Naive thymus-derived CD4-positive, alpha-beta T cell (primary cell): Measurements from ENCODE around the gene C1QA. TPM values are rescaled to one million over a fixed set of nuclear protein-coding genes. Genes with fewer than 3 reads are reported as not detected.
"Not testable (repeated sequence)": the region's sequence is repeated elsewhere in the genome, so short reads cannot be mapped to it uniquely, and the experiment has no call there.

Experiments
- ATAC-seq: fragments of 150-1000 bp; cut with Tn5 transposase; 2 replicates; pipeline ENCODE4 v1.10.0; 2021; ENCODE audit warnings: mild to moderate bottlenecking, moderate library complexity
- CTCF ChIA-PET: fragments of 350-600 bp; sonication (Branson Sonifier 250); formaldehyde crosslinking; loops from one replicate; lab custom pipeline; 2021; ENCODE audit warnings: antibody characterized with exemption; lab: Charles Lee
- POLR2A ChIA-PET: fragments of 350-600 bp; sonication (Branson Sonifier 250); formaldehyde crosslinking; loops from one replicate; lab custom pipeline; 2021; ENCODE audit warnings: antibody characterized with exemption, inconsistent platforms; lab: Charles Lee
- DNase-seq, 9 donors: peaks; one replicate each; pipeline versions ENCODE4 v3.0.0 to v3.0.0-alpha.2; 2020 to 2022; ENCODE audit warnings: mixed read lengths in 1 of 9
- H3K27ac ChIP-seq: one replicate; pipeline ENCODE4 v1.7.0; 2013; ENCODE audit warnings: mild to moderate bottlenecking, low read depth, low read length, moderate library complexity
- H3K27me3 ChIP-seq, 2 donors: one replicate each; pipeline ENCODE4 v1.7.0; 2013; ENCODE audit warnings: low read length in 2 of 2, mild to moderate bottlenecking in 2 of 2, moderate library complexity in 2 of 2; ENCODE audit not compliant: control insufficient read depth in 2 of 2, insufficient read depth in 2 of 2
- H3K36me3 ChIP-seq, 3 experiments: 1 replicate in 2 of 3; 2 replicates in 1 of 3; pipeline ENCODE4 v1.7.0; 2013; ENCODE audit warnings: low read length in 3 of 3, mild to moderate bottlenecking in 3 of 3, moderate library complexity in 1 of 3; ENCODE audit not compliant: insufficient read depth in 3 of 3, control insufficient read depth in 2 of 3
- H3K4me1 ChIP-seq, 2 donors: one replicate each; pipeline ENCODE4 v1.7.0; 2013; ENCODE audit warnings: low read length in 2 of 2, mild to moderate bottlenecking in 2 of 2, moderate library complexity in 1 of 2; ENCODE audit not compliant: control insufficient read depth in 2 of 2, insufficient read depth in 2 of 2
- H3K4me3 ChIP-seq: 2 replicates; pipeline ENCODE4 v1.7.0; 2013; ENCODE audit warnings: mild to moderate bottlenecking, low read length
- H3K9me3 ChIP-seq, 3 experiments: 1 replicate in 2 of 3; 2 replicates in 1 of 3; pipeline ENCODE4 v1.7.0; 2013; ENCODE audit warnings: low read length in 3 of 3; ENCODE audit not compliant: control insufficient read depth in 2 of 3
- H3K27ac Mint-ChIP-seq, 9 donors: one replicate each; pipeline ENCODE4 v1.8.0; 2020 to 2022; ENCODE audit warnings: mixed read lengths in 9 of 9, mild to moderate bottlenecking in 8 of 9, moderate library complexity in 5 of 9, inconsistent platforms in 2 of 9
- H3K27me3 Mint-ChIP-seq, 5 donors: one replicate each; pipeline ENCODE4 v1.8.0; 2021 to 2022; ENCODE audit warnings: mixed read lengths in 5 of 5, mild to moderate bottlenecking in 1 of 5
- H3K36me3 Mint-ChIP-seq, 5 donors: one replicate each; pipeline ENCODE4 v1.8.0; 2020 to 2022; ENCODE audit warnings: mixed read lengths in 5 of 5, mild to moderate bottlenecking in 3 of 5, inconsistent platforms in 1 of 5
- H3K4me1 Mint-ChIP-seq, 7 donors: one replicate each; pipeline ENCODE4 v1.8.0; 2020 to 2022; ENCODE audit warnings: mixed read lengths in 7 of 7, mild to moderate bottlenecking in 3 of 7, inconsistent platforms in 1 of 7
- H3K4me3 Mint-ChIP-seq, 10 donors: one replicate each; pipeline ENCODE4 v1.8.0; 2020 to 2022; ENCODE audit warnings: mild to moderate bottlenecking in 10 of 10, mixed read lengths in 10 of 10, moderate library complexity in 6 of 10, inconsistent platforms in 2 of 10
- H3K9me3 Mint-ChIP-seq, 11 donors: one replicate each; pipeline ENCODE4 v1.8.0; 2020 to 2022; ENCODE audit warnings: mixed read lengths in 11 of 11, mild to moderate bottlenecking in 4 of 11, inconsistent platforms in 1 of 11, moderate library complexity in 1 of 11
- intact Hi-C, 2 donors: fragments of 100-400 bp; cut with micrococcal nuclease; formaldehyde crosslinking; loops; one replicate each; pipeline ENCODE4 v1.15.1; 2023
- polyA plus RNA-seq, 2 donors: library from polyadenylated mRNA; unstranded; fragments of 300-500 nt; fragmentation: Illumina TruSeq; gene quantifications; one replicate each; pipeline ENCODE4 v1.2.3, GENCODE V29; 2021
- total RNA-seq, 6 experiments: library from RNA in 5 of 6; stranded (reverse) in 5 of 6; gene quantifications; 1 replicate in 5 of 6; 2 replicates in 1 of 6; pipeline ENCODE4 v1.2.3 and lab custom pipeline; 2021 to 2026

Gene C1QA
- total and polyA plus RNA-seq, 7 experiments from 2014 or later, result 0.34 to 3.5 (median 2.8) TPM; not detected in 3

DNA sequence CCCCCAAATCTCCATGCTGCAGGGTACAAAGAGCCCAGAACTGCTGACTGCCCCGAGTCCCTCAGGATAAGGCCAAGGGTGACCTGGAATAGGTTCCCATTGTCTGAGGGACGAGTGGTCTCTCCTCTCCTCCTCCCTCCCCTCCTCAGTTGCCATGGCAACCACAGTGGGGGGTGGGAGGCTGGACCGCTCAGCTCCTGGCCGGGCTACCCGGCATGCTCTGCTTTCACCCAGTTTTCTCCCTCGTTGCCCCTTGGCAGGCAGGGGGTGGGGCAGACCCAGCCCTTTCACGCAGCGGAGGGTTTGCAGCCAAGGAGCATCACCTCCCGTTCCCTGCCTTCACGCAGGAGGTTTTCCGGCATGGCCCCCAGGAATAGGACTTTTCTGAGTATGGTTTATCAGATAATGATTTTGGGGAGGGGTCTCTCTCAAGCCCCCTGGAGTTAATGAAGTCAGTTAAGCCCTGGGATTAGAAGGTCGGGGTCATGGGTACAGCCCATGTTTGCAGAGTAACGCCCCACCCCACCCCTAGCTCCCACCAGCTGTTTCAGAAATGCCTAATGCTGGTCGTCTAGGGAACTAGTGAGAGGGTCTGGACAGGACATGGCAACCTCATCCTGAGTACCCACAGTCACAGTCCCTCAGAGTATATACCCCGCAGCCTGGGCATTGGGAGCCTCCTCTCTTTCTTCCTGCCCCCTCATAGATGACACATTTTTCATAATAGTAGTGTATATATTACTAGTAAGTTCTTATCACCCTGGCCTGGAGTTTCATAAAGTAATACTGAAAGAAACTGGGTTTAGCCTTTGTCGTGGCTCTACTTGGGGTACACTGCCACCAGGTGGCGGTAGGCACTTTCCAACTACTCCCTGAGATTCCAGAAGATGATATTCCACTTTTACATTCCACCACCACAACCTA, 37.3 kb downstream of the C1QA start:
- Histone ChIP-seq H3K4me1 (no peaks in the 10 kb centered on the region), H3K27me3 (no peaks in the 10 kb centered on the region), H3K4me3 (no peak overlapping the region), H3K27ac (no peak overlapping the region), H3K36me3 (no peaks in the 10 kb centered on the region), H3K9me3 (no peaks in the 10 kb centered on the region)
- CTCF ChIA-PET, result no interaction called here
- POLR2A ChIA-PET, result interaction anchor here (0.6 kb wide), 1 partner anchor 429 kb away, joined by 3 read pairs; no protein-coding TSS in a partner anchor
- H3K4me3 Mint-ChIP-seq, result no peak overlapping the region
- peaks cover 20 to 61% (median 35%) of the 10 kb centered on the region in 5 donors for H3K27me3 Mint-ChIP-seq
- intact Hi-C loops, result no loop called here
- H3K4me1 Mint-ChIP-seq, result no peaks in the 10 kb centered on the region
- no peak overlapping the region for H3K27ac Mint-ChIP-seq
- peaks cover 0 to 3% (median 0%) of the 10 kb centered on the region in 11 donors for H3K9me3 Mint-ChIP-seq
- ATAC-seq (no peak), DNase-seq (no peak)
- H3K36me3 Mint-ChIP-seq, result no peaks in the 10 kb centered on the region

DNA sequence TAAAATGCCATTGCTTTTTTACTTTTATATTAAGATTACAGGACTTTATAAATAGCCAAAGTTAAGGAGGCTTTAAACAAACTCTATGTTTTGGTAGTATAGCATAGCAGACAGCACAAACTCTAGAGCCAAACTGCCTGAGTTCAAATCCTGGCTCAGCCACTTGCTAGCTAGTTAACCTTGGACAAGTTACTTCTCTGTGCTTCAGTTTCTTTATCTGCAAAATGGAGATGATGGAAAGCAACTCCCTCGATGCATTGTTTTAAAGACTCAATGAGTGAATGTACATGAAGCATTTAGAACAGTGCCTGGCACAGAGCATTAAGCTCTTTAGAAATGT, 38.0 kb downstream of the C1QA start:
- H3K4me3 ChIP-seq, result no peak overlapping the region
- H3K4me3 Mint-ChIP-seq, result no peak overlapping the region
- no peaks in the 10 kb centered on the region for H3K36me3 ChIP-seq
- ChIA-PET POLR2A (no interaction called here), CTCF (no interaction called here)
- DNase-seq (no peak), ATAC-seq (no peak)
- H3K4me1 ChIP-seq, result no peaks in the 10 kb centered on the region
- no peaks in the 10 kb centered on the region for H3K27me3 ChIP-seq
- no peaks in the 10 kb centered on the region for H3K36me3 Mint-ChIP-seq
- H3K4me1 Mint-ChIP-seq, result no peaks in the 10 kb centered on the region
- H3K9me3 Mint-ChIP-seq, result peaks cover 0 to 1% (median 0%) of the 10 kb centered on the region in 11 donors
- no peak overlapping the region for H3K27ac Mint-ChIP-seq
- no peak overlapping the region for H3K27ac ChIP-seq
- H3K9me3 ChIP-seq, result no peaks in the 10 kb centered on the region
- intact Hi-C loops, result no loop called here
- peaks cover 18 to 56% (median 35%) of the 10 kb centered on the region in 5 donors for H3K27me3 Mint-ChIP-seq

DNA sequence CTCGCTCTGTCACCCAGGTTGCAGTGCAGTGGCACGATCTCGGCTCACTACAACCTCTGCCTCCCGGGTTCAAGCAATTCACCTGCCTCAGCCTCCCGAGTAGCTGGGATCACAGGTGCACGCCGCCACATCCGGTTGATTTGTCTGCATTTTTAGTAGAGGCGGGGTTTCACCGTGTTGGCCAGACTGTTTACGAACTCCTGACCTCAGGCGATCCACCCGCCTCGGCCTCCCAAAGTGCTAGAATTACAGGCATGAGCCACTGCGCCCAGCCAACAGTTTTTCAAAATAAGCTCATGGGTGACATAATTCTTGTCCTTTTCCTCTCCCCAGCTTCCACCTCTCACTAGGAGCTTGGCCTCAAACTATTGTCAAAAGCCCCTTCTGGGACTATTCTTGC, 39.7 kb downstream of the C1QA start:
- H3K36me3 Mint-ChIP-seq, POLR2A ChIA-PET, H3K9me3 Mint-ChIP-seq, H3K4me3 Mint-ChIP-seq, H3K4me1 ChIP-seq, ATAC-seq, H3K36me3 ChIP-seq, H3K27ac Mint-ChIP-seq, DNase-seq, H3K9me3 ChIP-seq, H3K27ac ChIP-seq, H3K4me1 Mint-ChIP-seq, H3K27me3 ChIP-seq, H3K4me3 ChIP-seq, intact Hi-C loops: not testable (repeated sequence)
- H3K27me3 Mint-ChIP-seq, result peaks cover 17 to 43% (median 30%) of the 10 kb centered on the region in 5 donors
- CTCF ChIA-PET, result interaction anchor here (0.6 kb wide), 1 partner anchor 212 kb away, joined by 3 read pairs; no protein-coding TSS in a partner anchor

DNA sequence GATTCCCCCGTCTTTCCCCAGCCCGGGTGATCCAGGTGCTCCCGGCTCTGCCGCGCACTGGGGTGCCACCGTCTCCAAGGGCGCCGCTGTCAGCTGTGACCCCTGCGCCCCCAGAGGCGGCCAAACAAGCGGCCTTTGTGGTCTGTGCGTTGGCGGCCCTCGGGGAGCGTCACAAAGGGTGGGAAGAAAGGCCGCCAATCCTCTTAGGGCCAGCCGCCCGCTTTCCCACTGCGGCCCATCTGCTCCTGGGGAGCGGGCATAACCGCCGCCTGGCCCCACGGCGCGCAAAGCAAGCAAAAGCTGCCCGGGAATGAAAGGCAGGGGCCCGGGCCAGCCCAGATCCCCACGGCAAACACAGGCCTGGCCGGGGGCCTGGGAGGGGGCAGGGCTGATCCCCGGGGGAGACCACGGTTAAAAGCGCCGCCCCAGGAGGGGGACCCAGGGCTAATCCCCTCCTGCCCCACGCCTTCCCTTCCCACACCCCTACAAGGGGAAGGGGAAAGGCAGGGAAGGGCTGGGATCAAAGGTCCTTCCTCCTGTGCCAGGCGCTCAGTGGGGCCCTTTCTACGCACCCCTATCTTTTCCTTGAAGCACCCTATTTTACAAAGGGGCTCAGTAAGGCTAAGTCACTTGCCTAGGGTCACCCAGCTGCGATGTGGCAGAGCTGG, 40.6 kb downstream of the C1QA start:
- Histone ChIP-seq H3K27me3 (no peaks in the 10 kb centered on the region), H3K4me1 (no peaks in the 10 kb centered on the region), H3K27ac (no peak overlapping the region), H3K36me3 (no peaks in the 10 kb centered on the region), H3K4me3 (no peak overlapping the region), H3K9me3 (no peaks in the 10 kb centered on the region)
- peaks cover 0 to under 1% (median 0%) of the 10 kb centered on the region in 11 donors for H3K9me3 Mint-ChIP-seq
- no peaks in the 10 kb centered on the region for H3K4me1 Mint-ChIP-seq
- intact Hi-C loops, result no loop called here
- no peaks in the 10 kb centered on the region for H3K36me3 Mint-ChIP-seq
- H3K27ac Mint-ChIP-seq, result no peak overlapping the region
- H3K4me3 Mint-ChIP-seq, result no peak overlapping the region
- peaks cover 17 to 36% (median 28%) of the 10 kb centered on the region in 5 donors for H3K27me3 Mint-ChIP-seq
- ChIA-PET POLR2A (no interaction called here), CTCF (no interaction called here)
- ATAC-seq, result no peak
- DNase-seq, result no peak

DNA sequence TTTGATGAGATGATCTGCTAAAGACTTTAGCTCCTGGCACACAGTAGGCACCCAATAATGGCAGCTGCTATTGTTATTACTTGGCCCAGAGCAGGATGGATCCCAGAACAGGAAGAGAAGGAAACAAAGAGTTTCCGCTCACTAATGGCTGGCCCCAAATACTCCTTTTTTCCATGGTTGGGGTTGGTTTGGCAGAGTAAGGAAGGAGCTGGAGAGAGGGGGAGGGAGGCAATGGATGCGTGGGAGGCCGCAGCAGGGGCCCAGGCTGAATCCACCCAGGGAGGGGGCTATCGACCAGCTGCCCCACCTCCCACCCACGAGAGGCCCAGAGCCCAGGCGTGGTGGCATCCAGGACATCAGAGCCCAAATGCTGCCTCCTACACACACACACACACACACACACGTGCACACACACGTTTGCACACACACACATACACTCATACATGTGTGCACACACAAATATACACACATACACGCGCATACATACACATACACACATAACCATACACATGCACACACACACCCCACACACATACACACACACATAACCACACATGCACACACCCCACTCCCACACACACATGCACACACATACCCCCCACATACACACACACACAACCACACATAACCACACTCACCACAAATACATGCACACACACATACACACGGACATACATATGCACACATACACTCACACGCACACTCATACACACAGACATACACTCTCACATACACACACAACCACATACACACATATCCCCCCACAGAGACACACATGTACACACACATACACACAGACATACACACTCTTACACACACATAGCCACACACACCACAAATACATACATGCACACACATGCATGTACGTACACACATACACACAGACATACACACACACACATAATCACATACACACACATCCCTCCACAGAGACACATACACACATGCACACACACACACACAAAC, 41.8 kb downstream of the C1QA start:
- ATAC-seq (peak; percentile 10), DNase-seq (no peak)
- Mint-ChIP-seq H3K4me1 (no peaks in the 10 kb centered on the region), H3K27ac (no peak overlapping the region), H3K36me3 (no peaks in the 10 kb centered on the region), H3K9me3 (no peaks in the 10 kb centered on the region), H3K27me3 (peaks cover 10 to 24% (median 19%) of the 10 kb centered on the region in 5 donors), H3K4me3 (no peak overlapping the region)
- H3K36me3 ChIP-seq, result no peaks in the 10 kb centered on the region
- intact Hi-C loops, result no loop called here
- ChIA-PET CTCF (no interaction called here), POLR2A (no interaction called here)
- no peaks in the 10 kb centered on the region for H3K4me1 ChIP-seq
- no peaks in the 10 kb centered on the region for H3K27me3 ChIP-seq
- no peak overlapping the region for H3K27ac ChIP-seq
- no peaks in the 10 kb centered on the region for H3K9me3 ChIP-seq
- no peak overlapping the region for H3K4me3 ChIP-seq

DNA sequence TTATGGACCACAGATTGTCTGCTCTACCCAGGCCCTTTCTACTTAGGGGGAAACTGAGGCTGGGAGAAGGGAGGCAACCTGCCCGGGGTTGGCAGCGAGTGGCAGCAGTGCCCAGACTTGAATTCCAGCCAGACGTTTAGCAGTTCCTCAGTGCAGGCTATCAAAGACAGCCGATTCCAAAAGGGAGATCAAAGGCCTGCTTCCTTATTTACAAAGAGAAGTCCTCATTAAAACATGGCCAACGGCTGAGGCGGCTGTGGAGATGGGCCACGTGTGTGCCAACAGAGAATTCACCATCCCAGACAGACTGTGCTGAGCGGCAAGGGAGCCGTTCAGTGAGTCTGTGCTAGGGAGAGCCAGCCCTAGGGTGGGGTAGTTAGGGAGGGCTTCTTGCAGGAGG, 44.3 kb downstream of the C1QA start:
- Histone ChIP-seq H3K4me3 (no peak overlapping the region), H3K27me3 (no peaks in the 10 kb centered on the region), H3K4me1 (no peaks in the 10 kb centered on the region), H3K9me3 (no peaks in the 10 kb centered on the region), H3K36me3 (no peaks in the 10 kb centered on the region), H3K27ac (no peak overlapping the region)
- DNase-seq (no peak), ATAC-seq (no peak)
- Mint-ChIP-seq H3K27me3 (peaks cover 2 to 16% (median 8%) of the 10 kb centered on the region in 5 donors), H3K4me3 (no peak overlapping the region), H3K9me3 (peaks cover 0 to 2% (median 0%) of the 10 kb centered on the region in 11 donors), H3K27ac (no peak overlapping the region), H3K4me1 (no peaks in the 10 kb centered on the region), H3K36me3 (no peaks in the 10 kb centered on the region)
- intact Hi-C loops, result no loop called here
- ChIA-PET CTCF (no interaction called here), POLR2A (no interaction called here)
